ENCODE measurements around the gene HLA-B. TPM values are rescaled to one million over a fixed set of nuclear protein-coding genes. Genes with fewer than 3 reads are reported as not detected.

Gene HLA-B
- total and polyA plus RNA-seq, 7 experiments from 2014 or later: 5,136 to 7,459 (median 5,516) TPM

- Mint-ChIP-seq H3K4me1 (peaks cover 0 to 13% (median 0%) of the 10 kb centered on the region in 7 donors), H3K36me3 (no peaks in the 10 kb centered on the region), H3K27ac (peak overlapping the region in 1 of 9 donors; percentile 76), H3K27me3 (peaks cover 0 to 48% (median 0%) of the 10 kb centered on the region in 5 donors), H3K4me3 (peak overlapping the region in 9 of 10 donors; percentile 7 to 93 (median 88)), H3K9me3 (no peaks in the 10 kb centered on the region)
- Histone ChIP-seq H3K4me1 (ENCODE audit: control insufficient read depth in 2 of 2, insufficient read depth in 2 of 2, low read length in 2 of 2) (peaks cover 0 to 5% of the 10 kb centered on the region in 2 donors), H3K4me3 (ENCODE audit: low read length) (peak overlapping the region; percentile 71), H3K27ac (ENCODE audit: low read depth, low read length) (peak overlapping the region; percentile 61), H3K9me3 (ENCODE audit: control insufficient read depth in 2 of 3, low read length in 3 of 3) (no peaks in the 10 kb centered on the region), H3K36me3 (ENCODE audit: control insufficient read depth in 2 of 3, insufficient read depth in 3 of 3, low read length in 3 of 3) (no peaks in the 10 kb centered on the region), H3K27me3 (ENCODE audit: control insufficient read depth in 2 of 2, insufficient read depth in 2 of 2, low read length in 2 of 2) (peaks cover 0 to 3% of the 10 kb centered on the region in 2 donors)
- ChIA-PET POLR2A (interaction anchor here (0.8 to 1.7 kb wide), 4 partner anchors 31 to 110 kb away, joined by 3 to 13 read pairs (median 4); no protein-coding TSS in a partner anchor), CTCF (interaction anchor here (0.9 kb wide), 1 partner anchor 119 kb away, joined by 4 read pairs; no protein-coding TSS in a partner anchor)
- ATAC-seq (no peak), DNase-seq (no peak)
- intact Hi-C loops (cut with micrococcal nuclease): loop anchor here in 1 of 2 donors (1.0 to 2.0 kb wide), 3 partner anchors 37 to 112 kb away; partner anchors contain the start of genes HLA-B and HLA-C
Observed at GRCh38 chr6:31308845-31309175, 48.2 kb downstream of the HLA-B start.

GRCh38 chr6:31308050-31308844 lies 48.7 kb downstream of the HLA-B start:
- peak overlapping the region; percentile 71 for H3K4me3 ChIP-seq (ENCODE audit: low read length)
- ATAC-seq (peak; percentile 96), DNase-seq (peak; percentile 24 to 84 (median 68))
- peaks cover 0 to 5% of the 10 kb centered on the region in 2 donors for H3K4me1 ChIP-seq (ENCODE audit: control insufficient read depth in 2 of 2, insufficient read depth in 2 of 2, low read length in 2 of 2)
- no peaks in the 10 kb centered on the region for H3K9me3 ChIP-seq (ENCODE audit: control insufficient read depth in 2 of 3, low read length in 3 of 3)
- POLR2A ChIA-PET: interaction anchor here (0.8 to 1.7 kb wide), 8 partner anchors 30 to 110 kb away, joined by 3 to 13 read pairs (median 4); partner anchors contain the start of gene HLA-B
- CTCF ChIA-PET: no interaction called here
- peak overlapping the region; percentile 72 to 93 (median 88) for H3K4me3 Mint-ChIP-seq
- no peaks in the 10 kb centered on the region for H3K36me3 ChIP-seq (ENCODE audit: control insufficient read depth in 2 of 3, insufficient read depth in 3 of 3, low read length in 3 of 3)
- H3K4me1 Mint-ChIP-seq: peaks cover 0 to 13% (median 0%) of the 10 kb centered on the region in 7 donors
- H3K27ac ChIP-seq (ENCODE audit: low read depth, low read length): peak overlapping the region; percentile 61
- H3K27ac Mint-ChIP-seq: peak overlapping the region in 7 of 9 donors; percentile 65 to 93 (median 82)
- no peaks in the 10 kb centered on the region for H3K36me3 Mint-ChIP-seq
- intact Hi-C loops (cut with micrococcal nuclease): loop anchor here in 1 of 2 donors (1.0 to 2.0 kb wide), 3 partner anchors 36 to 111 kb away; partner anchors contain the start of genes HLA-B and HLA-C
- no peaks in the 10 kb centered on the region for H3K9me3 Mint-ChIP-seq
- peaks cover 0 to 3% of the 10 kb centered on the region in 2 donors for H3K27me3 ChIP-seq (ENCODE audit: control insufficient read depth in 2 of 2, insufficient read depth in 2 of 2, low read length in 2 of 2)
- H3K27me3 Mint-ChIP-seq: peaks cover 0 to 50% (median 0%) of the 10 kb centered on the region in 5 donors

GRCh38 chr6:31307669-31308049 lies 49.3 kb downstream of the HLA-B start:
- CTCF ChIA-PET: no interaction called here

GRCh38 chr6:31305703-31306219 lies 51.2 kb downstream of the HLA-B start:
- H3K9me3 Mint-ChIP-seq: no peaks in the 10 kb centered on the region
- H3K27me3 Mint-ChIP-seq: peaks cover 0 to 51% (median 8%) of the 10 kb centered on the region in 5 donors
- Histone ChIP-seq H3K27me3 (ENCODE audit: control insufficient read depth in 2 of 2, insufficient read depth in 2 of 2, low read length in 2 of 2) (peaks cover 0 to 3% of the 10 kb centered on the region in 2 donors), H3K27ac (ENCODE audit: low read depth, low read length) (no peak overlapping the region), H3K36me3 (ENCODE audit: control insufficient read depth in 2 of 3, insufficient read depth in 3 of 3, low read length in 3 of 3) (no peaks in the 10 kb centered on the region), H3K4me1 (ENCODE audit: control insufficient read depth in 2 of 2, insufficient read depth in 2 of 2, low read length in 2 of 2) (peaks cover 0 to 5% of the 10 kb centered on the region in 2 donors), H3K9me3 (ENCODE audit: control insufficient read depth in 2 of 3, low read length in 3 of 3) (no peaks in the 10 kb centered on the region), H3K4me3 (ENCODE audit: low read length) (no peak overlapping the region)
- no peak for DNase-seq
- no peak overlapping the region for H3K4me3 Mint-ChIP-seq
- H3K27ac Mint-ChIP-seq: no peak overlapping the region
- H3K4me1 Mint-ChIP-seq: peaks cover 0 to 13% (median 0%) of the 10 kb centered on the region in 7 donors
- intact Hi-C loops (cut with micrococcal nuclease): no loop called here
- no peak for ATAC-seq
- ChIA-PET POLR2A (no interaction called here), CTCF (interaction anchor here (0.8 kb wide), 2 partner anchors 109 to 1606 kb away, joined by 3 to 5 read pairs; no protein-coding TSS in a partner anchor)
- no peaks in the 10 kb centered on the region for H3K36me3 Mint-ChIP-seq

More at GRCh38 chr6:31307669-31308049, 49.3 kb downstream of the HLA-B start:
- Mint-ChIP-seq H3K36me3 (no peaks in the 10 kb centered on the region), H3K4me3 (peak overlapping the region in 6 of 10 donors; percentile 86 to 93 (median 89)), H3K27ac (no peak overlapping the region), H3K4me1 (peaks cover 0 to 13% (median 0%) of the 10 kb centered on the region in 7 donors), H3K27me3 (peaks cover 0 to 50% (median 0%) of the 10 kb centered on the region in 5 donors), H3K9me3 (no peaks in the 10 kb centered on the region)
- Histone ChIP-seq H3K9me3 (ENCODE audit: control insufficient read depth in 2 of 3, low read length in 3 of 3) (no peaks in the 10 kb centered on the region), H3K4me1 (ENCODE audit: control insufficient read depth in 2 of 2, insufficient read depth in 2 of 2, low read length in 2 of 2) (peaks cover 0 to 5% of the 10 kb centered on the region in 2 donors), H3K4me3 (ENCODE audit: low read length) (peak overlapping the region; percentile 71), H3K36me3 (ENCODE audit: control insufficient read depth in 2 of 3, insufficient read depth in 3 of 3, low read length in 3 of 3) (no peaks in the 10 kb centered on the region), H3K27ac (ENCODE audit: low read depth, low read length) (no peak overlapping the region), H3K27me3 (ENCODE audit: control insufficient read depth in 2 of 2, insufficient read depth in 2 of 2, low read length in 2 of 2) (peaks cover 0 to 3% of the 10 kb centered on the region in 2 donors)
- ATAC-seq (no peak), DNase-seq (no peak)
- POLR2A ChIA-PET: interaction anchor here (1.0 to 1.7 kb wide), 6 partner anchors 32 to 110 kb away, joined by 3 to 13 read pairs (median 4); partner anchors contain the start of gene HLA-B
- intact Hi-C loops (cut with micrococcal nuclease): loop anchor here in 1 of 2 donors (1.0 to 2.0 kb wide), 3 partner anchors 35 to 110 kb away; partner anchors contain the start of genes HLA-B and HLA-C

- Mint-ChIP-seq H3K27me3 (peaks cover 0 to 48% (median 12%) of the 10 kb centered on the region in 5 donors), H3K27ac (no peak overlapping the region), H3K4me1 (peaks cover 0 to 12% (median 0%) of the 10 kb centered on the region in 7 donors), H3K4me3 (no peak overlapping the region), H3K9me3 (no peaks in the 10 kb centered on the region), H3K36me3 (no peaks in the 10 kb centered on the region)
- H3K4me3 ChIP-seq (ENCODE audit: low read length): no peak overlapping the region
- POLR2A ChIA-PET: interaction anchor here (0.7 kb wide), 1 partner anchor 74 kb away, joined by 3 read pairs; no protein-coding TSS in a partner anchor
- H3K27ac ChIP-seq (ENCODE audit: low read depth, low read length): no peak overlapping the region
- ATAC-seq (no peak), DNase-seq (no peak)
- no peaks in the 10 kb centered on the region for H3K36me3 ChIP-seq (ENCODE audit: control insufficient read depth in 2 of 3, insufficient read depth in 3 of 3, low read length in 3 of 3)
- H3K9me3 ChIP-seq (ENCODE audit: control insufficient read depth in 2 of 3, low read length in 3 of 3): no peaks in the 10 kb centered on the region
- CTCF ChIA-PET: no interaction called here
- peaks cover 0 to 5% of the 10 kb centered on the region in 2 donors for H3K4me1 ChIP-seq (ENCODE audit: control insufficient read depth in 2 of 2, insufficient read depth in 2 of 2, low read length in 2 of 2)
- H3K27me3 ChIP-seq (ENCODE audit: control insufficient read depth in 2 of 2, insufficient read depth in 2 of 2, low read length in 2 of 2): no peaks in the 10 kb centered on the region
- intact Hi-C loops (cut with micrococcal nuclease): no loop called here
Observed at GRCh38 chr6:31304683-31305082, 52.3 kb downstream of the HLA-B start.
